A549 (cell line): Measurements from ENCODE around the gene TENM3.

ENCODE experiments used
- CEBPB ChIP-seq, 2 experiments: fragments of >200 bp in 1 of 2; sonication (Bioruptor Twin) in 1 of 2; formaldehyde crosslinking in 1 of 2; IDR thresholded peaks; 2 replicates each; pipeline ENCODE4 v1.6.1; 2012 to 2016
- CTCF ChIP-seq: fragments of >200 bp; sonication (Bioruptor Twin); formaldehyde crosslinking; IDR thresholded peaks from 3 replicates; pipeline ENCODE4 v1.5.1; 2016
- EP300 ChIP-seq, 2 experiments: fragments of >200 bp; sonication (Bioruptor Twin); formaldehyde crosslinking; IDR thresholded peaks; 2 replicates in 1 of 2; 3 replicates in 1 of 2; pipeline ENCODE4 v1.6.1; 2016 to 2017
- JUN ChIP-seq, 2 experiments: fragments of >200 bp; sonication (Bioruptor Twin); formaldehyde crosslinking; IDR thresholded peaks; 2 replicates in 1 of 2; 3 replicates in 1 of 2; pipeline ENCODE4 v1.6.1; 2016 to 2017
- PHF8 ChIP-seq: fragments of 200-600 bp; sonication (generic); IDR thresholded peaks from 2 replicates; pipeline ENCODE4 v1.6.1; 2016; ENCODE audit warnings: low read depth, mild to moderate bottlenecking, antibody characterized with exemption, moderate library complexity, borderline replicate concordance
- POLR2A ChIP-seq: IDR thresholded peaks from 2 replicates; pipeline ENCODE4 v1.6.1; 2012; ENCODE audit warnings: mild to moderate bottlenecking, low read length
- USF2 ChIP-seq: fragments of 450-650 bp; IDR thresholded peaks from 2 replicates; pipeline ENCODE4 v1.6.1; 2014; ENCODE audit warnings: antibody characterized with exemption

DNA sequence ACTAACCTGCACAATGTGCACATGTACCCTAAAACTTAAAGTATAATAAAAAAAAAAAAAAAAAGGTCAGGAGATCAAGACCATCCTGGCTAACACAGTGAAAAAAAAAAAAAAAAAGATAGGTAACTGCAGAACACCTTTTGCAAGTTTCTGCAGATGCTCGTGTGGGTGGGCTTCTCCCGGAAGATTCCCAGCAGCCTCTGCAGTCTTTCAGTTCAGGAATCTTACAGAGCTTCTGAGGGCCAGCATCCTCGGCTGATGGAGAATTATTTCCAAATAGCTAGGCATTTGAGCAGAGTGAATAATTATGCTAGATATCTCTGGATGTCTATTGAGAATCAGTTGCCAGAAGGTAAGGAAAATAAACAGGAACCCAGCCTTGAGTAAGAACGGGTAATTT lies 373.3 kb downstream of the TENM3 start:
- TF ChIP-seq USF2 (no peak), PHF8 (no peak), CTCF (no peak), POLR2A (no peak), JUN (IDR thresholded peaks at IDR 0.05) (no peak), CEBPB (IDR thresholded peaks at IDR 0.05) (no peak), EP300 (IDR thresholded peaks at IDR 0.05) (no peak)
